T follicular helper cell (primary cell): Measurements from ENCODE around the gene C5orf58.
"Not testable (repeated sequence)": the region's sequence is repeated elsewhere in the genome, so short reads cannot be mapped to it uniquely, and the experiment has no call there.

Source experiments
- DNase-seq: peaks from one replicate; pipeline ENCODE4 v3.0.0-alpha.2; 2020; ENCODE audit warnings: low read depth

The C5orf58 gene

DNA sequence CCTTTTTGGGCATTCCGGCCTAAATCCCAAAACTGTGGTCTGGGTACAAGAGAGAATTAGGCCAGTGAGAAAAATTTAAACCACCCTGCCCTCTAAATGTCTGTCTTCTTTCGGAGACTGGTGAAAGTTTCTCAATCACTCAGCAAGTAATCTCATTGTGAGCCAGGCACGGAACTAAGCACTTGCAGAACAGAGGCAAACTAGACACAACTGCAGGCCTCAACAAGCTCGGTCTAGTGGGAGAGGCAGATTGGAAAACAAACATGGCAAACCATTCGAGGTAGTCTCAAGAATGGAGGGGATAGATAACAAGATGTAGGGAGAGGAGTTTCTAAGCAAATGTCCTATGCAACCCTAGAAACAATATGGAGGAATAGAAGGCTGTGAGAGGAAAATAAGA, 8.9 kb upstream of the C5orf58 start:
- no peak for DNase-seq

DNA sequence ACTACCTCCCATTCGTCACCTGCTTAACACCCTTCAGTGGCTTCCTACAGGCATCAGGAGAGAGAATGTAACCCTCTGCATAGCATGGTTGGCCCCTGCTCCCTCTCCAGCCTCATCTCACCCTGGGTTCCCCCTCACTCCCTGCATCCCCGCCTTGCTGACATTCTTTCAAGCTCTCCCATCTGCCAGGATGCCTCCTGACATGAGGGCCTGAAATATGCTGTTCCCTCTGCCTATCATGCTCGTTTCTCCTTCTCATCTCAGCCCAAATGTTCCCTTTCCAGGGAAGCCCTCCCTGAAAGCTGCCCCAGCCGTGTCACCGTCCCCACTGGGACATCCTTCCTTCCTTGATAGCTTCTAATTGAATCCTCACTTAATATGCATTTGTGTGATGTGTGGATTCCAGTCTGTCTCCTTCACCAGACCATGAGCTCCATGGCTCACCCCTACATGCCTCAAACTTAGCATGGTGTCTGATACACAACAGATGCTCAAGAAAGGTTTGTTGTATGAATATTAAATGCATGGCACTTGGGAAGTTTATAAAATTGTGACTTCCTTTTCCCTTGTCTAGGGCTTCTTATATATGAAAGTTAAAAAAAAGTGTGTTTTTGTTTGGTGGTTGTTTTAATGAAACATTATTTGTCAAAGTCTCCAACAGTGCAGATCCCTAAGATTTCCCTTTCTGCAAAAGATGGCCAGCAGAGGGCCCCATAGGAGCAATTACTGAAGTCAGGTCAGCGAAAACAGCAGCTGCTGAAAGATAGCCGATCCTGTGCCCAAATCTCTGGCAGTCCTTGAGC, 7.3 kb upstream of the C5orf58 start:
- peak; percentile 64 for DNase-seq

DNA sequence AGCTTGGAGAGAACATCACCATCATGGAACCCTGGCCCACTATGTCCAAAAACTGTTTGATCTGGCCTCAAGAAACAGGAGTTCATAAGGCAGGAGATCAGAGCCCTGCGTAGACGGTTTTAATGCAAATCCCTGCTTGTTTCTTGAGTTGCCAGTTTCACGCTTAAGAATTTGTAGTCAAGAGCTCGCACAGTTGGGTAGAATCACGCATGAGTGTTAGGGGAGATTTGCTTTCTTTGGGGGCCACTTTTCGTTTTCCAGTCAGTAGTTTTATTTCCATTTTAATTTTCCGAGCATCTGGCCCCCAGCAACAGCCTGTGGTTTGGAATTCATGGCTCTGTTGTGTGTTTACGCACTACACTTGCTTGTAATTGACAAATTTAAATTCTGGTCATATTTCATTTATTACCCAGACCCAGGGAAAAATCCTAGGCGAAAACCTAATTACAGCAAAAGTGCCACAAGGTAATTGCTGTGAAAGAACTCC, 6.6 kb upstream of the C5orf58 start:
- DNase-seq, result no peak

DNA sequence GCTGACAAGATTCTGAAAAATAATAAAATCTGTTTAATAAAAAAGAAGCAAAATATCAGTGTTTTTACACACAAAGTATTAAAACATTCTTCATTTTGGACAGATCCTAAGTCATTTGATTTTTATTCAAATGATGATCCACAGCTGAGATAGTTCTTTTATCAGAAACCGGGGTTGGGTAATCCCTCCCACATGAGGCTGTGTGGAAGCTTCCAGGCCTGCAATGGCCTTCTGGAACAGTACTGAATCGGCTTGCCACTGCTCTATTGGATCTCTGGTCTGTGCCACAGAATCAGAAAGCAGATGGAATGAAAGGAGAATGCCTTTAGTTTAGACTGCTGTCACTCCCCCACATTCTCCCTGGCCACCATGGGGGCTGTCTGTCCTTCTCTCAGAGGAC, 6.1 kb upstream of the C5orf58 start:
- DNase-seq, result no peak

DNA sequence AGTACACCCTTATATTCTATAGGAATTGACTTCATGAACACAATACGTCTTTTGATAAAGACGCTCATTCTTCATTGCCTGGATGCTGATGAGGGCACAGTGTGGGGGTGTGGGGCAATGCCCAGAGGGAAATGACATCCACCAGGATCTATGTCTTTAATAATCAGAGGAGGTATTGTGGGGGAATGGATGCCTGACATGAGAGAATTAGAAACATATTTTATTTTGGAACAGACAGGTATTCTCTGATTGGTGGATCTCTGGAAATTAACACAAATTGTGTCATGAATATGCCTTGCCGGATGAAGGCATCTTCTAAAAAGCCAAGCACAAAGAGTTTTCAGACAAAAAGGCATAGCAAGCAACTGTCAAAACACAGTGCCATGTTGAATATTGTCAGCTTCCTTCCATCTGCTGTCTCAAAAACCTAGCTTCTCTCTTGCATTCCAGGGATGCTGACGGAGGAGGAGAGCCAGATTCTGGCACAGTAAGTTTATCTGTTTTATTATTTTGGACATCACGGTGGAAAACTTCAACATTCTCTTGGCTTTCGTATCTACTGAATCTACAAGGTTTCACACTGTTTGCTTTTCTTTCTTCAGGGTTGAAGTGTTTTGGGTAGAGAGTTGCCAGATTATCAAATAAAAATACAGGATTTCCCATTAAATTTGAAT, 3.9 kb upstream of the C5orf58 start:
- DNase-seq, result no peak

DNA sequence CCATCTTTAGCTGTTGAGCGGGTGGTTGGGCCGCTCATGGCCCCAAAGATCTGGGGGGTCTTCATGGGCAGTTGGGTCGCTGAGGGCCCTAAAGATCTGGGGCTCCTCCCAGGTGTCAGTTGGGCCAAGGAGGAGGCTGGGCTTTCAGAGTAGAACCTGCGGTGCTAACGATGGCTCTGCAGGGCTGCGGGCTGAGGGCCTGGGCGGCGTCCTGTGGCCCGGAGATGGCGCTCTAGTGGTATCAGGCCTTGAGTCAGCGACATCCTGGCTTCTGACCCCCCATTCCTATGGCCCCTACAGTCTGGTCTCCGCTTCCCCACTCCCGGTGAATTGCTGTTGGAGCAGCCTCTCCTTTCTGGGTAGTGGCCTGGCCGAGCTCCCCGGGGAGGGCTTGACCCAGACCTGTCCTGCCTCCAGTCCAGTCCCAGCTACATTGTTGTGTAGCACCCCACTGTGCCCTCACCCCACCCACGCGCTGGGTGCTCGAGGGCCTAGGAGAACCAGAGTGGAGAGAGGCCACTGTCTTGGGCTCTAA, 640 bp downstream of the C5orf58 start:
- DNase-seq, result no peak

DNA sequence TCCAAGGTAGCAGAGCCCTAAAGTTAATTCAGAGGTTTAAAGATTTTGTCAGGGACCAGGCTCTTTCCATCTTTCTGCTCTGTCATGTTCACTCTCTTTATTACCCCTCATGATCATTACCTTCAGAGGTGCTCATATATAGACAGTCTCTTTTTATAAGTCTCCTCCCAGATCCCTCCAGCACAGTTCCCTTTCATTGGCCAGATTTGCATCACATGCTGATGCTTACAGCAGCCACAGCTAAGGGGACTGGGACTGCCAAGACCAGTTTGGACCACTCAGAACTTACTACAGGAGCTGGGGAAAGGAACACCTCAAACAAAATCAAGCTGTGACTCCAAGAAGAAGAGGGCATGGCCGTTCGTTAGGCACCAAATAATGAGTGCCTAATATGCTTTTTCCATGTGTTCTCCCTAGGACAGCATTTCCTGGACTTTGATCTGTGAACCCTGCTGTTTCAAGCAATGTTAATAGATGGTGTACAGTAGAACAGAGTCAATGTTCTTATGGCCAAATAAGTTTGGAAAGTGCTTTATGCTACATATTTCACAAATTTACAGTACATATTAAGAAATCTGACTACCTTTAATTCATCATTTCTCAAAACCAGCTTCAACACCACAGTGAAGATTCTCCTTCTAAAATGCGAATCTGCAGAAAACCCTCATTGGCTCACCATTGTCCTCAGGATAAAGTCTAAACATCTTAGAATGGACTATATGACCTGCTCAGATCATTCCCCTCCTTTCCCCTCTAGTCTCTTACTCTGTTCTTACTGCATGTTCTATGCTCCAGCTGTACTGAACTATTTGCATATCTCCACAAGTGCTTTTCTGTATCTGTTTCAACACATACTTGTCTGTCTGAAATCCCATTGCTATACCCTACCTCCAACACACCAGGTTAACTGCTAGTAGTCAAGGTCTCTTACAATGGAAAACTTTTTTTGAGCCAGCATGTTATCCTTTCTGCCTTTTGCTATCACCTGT, 3.4 kb downstream of the C5orf58 start:
- no peak for DNase-seq

DNA sequence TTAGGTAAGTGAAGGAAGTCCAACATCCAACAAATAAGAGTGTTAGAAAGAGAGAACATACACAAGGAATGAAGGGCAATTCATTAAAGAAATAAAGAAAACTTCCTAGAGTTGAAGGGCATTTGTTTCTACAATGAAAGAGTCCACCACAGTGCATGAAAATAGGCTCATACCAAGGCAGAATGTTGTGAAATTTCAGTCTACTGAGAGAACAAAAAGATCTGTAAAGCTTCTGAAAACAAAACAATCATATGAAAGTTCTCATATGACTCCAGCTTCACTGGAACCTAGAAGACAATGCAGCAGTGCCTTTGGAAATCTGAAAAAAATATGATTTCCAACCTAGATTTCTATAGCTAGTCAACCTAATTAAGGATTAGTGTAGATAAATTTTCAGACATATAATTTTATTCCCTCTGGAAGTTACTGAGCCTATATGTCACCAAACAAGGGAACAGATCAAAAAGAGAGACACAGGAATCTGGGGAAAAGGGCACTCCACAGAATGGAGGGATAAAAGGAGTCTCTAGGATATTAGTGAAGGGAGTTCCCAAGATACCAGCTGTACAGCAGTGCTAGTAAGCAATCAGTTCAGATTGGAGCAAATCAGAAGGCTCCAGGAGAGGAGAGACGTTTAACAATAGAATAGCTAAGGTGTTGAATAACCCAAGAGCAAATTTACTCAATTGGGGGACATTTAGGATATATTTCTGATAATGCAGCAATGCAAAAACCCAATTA, 5.8 kb downstream of the C5orf58 start:
- no peak for DNase-seq

DNA sequence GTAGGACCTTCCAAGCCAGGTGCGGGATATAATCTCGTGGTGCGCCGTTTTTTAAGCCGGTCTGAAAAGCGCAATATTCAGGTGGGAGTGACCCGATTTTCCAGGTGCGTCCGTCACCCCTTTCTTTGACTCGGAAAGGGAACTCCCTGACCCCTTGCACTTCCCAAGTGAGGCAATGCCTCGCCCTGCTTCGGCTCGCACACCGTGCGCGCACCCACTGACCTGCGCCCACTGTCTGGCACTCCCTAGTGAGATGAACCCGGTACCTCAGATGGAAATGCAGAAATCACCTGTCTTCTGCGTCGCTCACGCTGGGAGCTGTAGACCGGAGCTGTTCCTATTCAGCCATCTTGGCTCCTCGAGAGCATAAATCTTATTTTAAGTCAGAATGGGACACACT, 12.7 kb downstream of the C5orf58 start:
- not testable (repeated sequence) for DNase-seq

DNA sequence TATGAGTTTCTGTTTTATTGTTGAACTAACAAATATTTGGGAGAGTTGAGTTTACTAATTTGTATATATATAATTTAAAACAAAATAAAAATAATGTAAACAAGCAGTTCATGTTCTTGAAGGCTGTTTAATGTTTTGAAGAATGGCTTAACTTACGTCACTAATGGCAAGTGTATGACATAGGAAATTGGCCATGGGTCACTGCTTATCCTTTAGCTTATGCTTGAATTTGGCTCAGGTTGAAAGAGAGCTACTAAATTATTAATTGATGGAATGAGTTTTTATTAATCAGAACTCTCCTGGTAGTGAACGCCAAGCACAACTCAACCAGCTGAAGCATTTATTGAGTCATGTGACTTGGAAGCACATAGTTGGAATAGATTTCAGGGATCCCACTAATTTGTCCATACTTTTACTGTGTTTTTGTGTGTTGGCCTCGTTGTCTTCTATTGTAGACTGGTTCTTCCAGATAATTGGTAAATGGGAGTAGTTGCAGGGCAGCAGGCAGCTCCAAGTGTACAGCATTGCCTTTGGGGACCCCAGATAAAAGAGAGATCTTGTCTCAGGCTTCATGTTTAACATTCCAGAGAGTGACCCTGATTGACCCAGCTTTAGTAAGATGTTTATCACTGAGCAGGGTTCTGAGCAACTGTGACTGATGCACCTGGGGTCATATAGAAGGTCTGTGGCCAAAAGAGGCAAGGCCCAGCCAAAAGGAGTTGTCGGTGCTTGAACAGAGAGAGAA, 13.5 kb downstream of the C5orf58 start:
- DNase-seq, result no peak

DNA sequence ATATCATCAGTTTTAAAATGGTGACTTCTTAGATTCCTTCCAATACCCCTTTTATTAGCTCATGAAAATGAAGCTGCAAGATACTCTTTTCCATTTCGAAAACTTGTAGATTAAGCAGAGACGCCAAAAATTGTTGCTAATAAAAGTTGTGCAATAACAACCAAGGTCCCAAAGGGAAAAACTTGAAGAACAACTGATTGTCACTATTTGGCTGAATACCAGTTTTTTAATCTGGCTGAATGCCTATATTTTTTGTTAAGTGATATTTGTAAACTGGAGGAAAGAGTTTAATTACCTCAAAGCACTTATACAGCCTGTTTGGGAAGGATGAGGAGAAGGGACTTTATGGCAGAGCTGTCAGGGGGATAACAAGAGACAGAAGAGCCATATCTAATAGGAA, 14.6 kb downstream of the C5orf58 start:
- no peak for DNase-seq

DNA sequence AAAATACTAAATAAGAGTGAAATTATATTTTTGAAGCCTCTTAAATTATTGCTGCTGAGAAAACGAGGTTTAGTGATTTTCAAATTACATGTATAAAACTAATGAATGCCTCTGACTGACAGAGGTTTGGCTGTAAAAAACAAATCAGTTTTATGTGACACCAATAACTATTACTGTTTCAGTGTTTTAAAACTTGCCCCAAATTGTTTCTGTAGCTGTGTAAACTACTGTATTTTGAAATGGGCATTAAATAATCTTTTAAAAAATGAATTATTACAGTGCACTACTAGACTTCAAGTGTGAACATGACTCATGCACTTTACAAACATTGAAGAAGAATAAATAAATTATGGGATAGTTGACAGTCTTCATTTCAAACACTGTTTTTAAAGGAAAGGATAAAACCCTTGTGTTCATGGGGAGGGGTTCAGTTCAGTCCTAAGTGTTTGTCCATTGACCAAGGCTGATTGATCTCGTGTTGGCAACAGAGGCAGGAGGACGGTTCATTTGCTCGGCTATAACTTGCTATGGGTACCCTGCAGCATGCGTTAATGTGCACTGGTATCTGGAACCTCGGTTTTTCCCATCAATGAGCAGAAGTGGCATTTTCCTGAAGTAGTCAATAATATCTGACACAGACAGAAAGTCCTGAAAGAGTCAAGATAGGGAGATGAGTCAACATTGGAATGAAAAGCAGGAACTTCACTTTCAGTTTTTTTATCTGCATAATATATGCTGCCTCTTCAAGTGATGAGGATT, 15.6 kb downstream of the C5orf58 start:
- no peak for DNase-seq

DNA sequence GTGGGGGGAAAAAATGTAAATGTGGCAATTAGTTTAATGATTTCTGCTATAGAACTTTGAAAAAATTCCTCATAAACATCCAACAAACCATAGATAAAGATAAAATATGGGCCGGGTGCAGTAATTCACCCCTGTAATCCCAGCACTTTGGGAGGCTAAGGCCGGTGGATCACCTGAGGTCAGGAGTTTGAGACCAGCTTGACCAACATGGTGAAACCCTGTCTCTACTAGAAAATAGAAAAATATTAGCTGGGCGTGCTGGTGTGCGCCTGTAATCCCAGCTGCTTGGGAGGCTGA, 16.1 kb downstream of the C5orf58 start:
- DNase-seq, result not testable (repeated sequence)

DNA sequence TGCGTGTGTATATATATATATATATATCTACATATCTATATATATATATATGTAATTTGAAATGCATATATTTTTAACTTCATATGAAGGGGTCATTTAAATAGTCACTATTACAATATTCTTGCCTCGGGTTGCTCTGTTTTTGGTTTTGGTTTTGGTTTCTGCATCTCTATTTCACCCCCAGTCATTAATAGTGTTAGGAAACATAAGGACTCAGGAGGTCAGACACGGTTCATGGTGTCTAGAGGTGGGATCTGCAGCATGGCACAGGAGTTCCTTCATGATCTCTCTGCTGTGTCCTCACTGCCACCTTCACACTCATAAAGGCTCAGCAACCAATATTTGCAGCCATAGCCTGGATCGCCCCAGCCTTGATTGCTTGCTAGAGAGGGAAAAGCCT, 16.6 kb downstream of the C5orf58 start:
- DNase-seq, result no peak

DNA sequence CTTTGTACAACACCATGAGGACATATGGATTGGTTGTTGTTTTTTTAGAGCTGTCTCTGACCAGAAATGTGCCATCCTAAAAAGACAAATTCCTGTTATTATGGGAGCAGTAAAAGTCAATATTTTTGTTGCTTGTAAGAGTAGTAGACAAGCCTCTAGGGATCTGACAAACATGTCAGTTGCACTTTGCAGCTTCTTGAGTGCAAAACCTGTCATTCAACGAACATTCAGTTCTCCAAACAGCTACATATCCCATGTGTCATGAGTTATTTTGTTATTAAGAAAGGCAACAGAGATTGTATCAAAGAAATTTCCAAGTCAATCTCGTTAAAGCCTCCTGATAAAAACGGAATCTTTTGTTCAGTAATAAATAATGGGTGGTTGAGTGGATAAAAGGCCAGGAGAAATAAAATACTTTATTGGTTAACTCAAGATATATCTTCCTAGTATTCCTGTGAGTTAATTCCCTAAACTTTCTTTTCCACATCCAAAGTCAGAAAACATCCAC, 18.1 kb downstream of the C5orf58 start:
- no peak for DNase-seq

DNA sequence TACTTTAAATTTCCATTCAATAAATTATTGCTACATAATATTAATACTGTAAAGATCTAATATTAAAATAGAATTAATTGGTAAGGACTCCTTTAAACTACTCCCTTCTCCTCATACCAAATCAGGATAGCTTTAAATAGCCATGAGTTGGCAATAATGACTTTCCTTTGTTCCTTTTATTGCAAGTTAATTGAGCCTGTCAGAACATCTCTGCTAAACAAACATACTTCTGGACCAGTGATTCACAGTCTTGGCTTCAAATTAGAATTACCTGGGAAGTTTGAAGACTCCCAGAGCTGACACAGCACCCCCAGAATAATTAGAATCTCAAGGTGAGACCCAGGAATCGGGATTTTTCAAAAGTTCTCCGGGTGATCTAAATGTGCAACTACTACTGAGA, 18.7 kb downstream of the C5orf58 start:
- DNase-seq, result no peak

DNA sequence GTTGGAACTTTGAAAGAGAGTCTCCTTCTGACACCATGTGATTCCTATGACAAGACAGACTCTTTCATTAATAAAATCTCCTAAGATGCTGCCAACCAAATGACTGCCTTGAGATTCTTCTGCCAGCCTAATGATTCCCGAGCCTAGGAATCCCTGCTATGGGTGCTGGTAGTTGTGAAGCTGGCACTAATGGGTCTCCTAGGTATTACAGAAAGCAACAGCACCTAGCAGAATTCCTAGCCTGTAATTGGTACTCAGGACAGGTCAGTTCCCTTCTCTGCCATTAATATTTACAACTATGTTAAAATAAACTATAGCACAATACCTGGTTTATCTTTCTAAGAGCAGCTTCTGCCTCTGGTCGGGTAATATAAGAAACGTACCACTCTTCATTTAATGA, 19.3 kb downstream of the C5orf58 start:
- no peak for DNase-seq

DNA sequence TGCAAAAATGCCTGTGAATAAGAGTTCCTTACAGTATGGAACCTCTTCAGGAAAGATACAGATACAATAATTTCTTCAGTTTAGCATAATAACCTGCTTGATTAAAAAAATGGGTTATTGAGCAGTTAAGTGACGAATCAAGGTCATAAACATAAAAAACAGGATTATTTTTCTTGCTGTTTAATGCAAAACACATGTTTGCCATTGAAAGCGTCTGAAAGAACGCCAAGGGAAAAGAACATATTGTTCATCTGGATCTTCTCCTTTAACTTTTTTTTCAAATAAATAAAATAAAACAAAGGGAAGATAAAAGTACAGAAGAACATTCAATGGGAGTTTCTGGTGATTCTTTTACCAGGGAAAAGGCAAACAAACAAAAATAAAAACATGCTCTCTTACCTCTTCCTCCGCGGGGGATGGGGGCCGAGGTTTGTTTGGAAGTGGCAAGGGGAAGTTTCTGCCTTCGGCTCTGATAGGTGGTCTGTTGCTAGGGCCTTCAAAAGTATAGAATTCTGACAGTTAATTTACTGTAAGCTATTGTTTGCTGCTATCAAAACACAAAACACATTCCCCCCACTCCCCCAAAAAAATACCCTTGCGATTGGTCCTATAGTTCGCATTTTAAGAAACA, 20.1 kb downstream of the C5orf58 start:
- DNase-seq, result no peak

DNA sequence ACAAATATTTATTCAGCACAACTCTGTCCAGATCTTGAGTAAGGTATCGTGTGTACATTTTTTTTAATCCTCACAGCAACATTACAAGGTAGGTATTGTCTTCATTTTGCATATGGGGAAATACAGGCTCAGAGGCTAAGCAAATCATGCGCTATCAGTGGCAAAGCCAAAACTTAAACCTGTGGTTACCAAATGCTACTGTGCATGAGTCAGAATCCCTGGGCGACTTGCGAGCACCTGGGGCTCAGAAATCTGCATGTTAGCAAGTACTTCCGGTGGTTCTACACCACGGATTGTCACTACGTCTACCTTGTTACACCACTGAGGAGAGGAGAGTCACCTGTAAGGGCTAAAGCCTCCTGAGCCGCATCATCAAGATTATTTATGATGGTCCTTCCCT, 21.3 kb downstream of the C5orf58 start:
- peak; percentile 60 for DNase-seq
